ENCODE measurements around the gene KLF2.
"Not testable (repeated sequence)": the region's sequence is repeated elsewhere in the genome, so short reads cannot be mapped to it uniquely, and the experiment has no call there.

The KLF2 gene

DNA sequence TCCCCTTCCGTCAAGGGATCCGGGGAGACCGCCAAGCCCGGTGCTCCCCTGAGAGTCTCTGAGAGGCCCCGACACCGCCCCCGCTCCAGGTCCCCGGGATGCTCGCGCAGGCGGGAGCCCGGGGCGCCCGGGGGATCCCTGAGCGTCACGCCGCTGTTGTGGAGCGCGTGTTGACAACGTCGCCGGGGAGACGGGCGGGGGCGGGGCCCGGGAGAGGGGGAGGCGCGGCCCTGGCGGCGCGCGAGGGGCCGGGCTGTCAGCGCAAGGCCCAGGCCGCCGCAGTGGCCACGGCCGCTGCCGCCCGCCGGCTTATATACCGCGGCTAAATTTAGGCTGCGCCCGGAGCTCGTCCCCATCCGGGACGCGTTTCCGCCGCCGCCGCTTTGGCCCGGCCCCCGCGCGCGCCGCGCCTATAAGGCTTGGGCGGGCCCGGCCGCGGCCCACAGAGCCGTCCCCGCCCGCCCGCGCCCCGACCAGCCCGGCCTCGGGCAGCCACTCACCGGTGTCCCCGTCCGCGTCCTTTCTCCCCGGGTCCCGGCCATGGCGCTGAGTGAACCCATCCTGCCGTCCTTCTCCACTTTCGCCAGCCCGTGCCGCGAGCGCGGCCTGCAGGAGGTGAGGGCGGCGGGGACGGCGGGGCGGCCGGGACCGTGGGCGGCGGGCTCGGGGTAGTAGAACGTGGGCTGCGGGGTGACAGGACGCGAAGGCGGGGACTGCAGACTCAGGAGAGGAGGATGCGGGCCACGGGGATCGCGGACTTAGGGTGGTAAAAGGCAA lies at the start of gene KLF2:
KLF2 (plus strand) TSS at position 443 of the 777 bp plus-strand sequence; CDS start at position 541, 98 bp downstream.
- DNase-seq = peak; percentile 91

DNA sequence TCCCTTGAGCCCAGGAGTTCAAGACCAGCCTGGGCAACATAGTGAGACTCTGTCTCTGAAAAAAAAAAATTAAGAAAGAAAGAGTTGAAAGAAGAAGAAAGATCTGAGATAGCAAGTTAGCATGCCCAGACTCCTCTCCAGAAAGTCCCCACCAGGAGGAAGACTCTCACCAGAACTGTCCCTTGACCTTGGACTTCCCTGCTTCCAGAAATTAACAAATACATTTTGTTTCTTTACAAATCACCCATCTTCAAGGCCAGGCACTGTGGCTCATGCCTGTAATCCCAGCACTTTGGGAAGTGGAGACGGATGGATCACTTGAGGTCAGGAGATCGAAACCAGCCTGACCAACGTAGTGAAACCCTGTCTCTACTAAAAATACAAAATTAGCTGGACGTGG lies 44.3 kb upstream of the KLF2 start:
- no peak for DNase-seq

DNA sequence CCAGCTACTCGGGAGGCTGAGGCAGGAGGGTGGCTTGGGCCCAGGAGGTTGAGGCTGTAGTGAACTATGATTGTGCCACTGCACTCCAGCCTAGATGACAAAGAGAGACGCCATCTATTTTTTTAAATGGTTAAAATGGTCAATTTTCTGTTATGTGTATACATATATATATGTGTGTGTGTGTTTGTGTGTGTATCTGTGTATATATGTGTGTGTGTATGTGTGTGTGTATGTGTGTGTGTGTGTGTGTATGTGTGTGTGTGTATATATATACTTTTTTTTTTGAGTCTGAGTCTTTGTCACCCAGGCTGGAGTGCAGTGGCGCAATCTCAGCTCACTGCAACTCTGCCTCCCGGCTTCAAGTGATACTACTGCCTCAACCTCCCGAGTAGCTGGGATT lies 42.9 kb upstream of the KLF2 start:
- no peak for DNase-seq

DNA sequence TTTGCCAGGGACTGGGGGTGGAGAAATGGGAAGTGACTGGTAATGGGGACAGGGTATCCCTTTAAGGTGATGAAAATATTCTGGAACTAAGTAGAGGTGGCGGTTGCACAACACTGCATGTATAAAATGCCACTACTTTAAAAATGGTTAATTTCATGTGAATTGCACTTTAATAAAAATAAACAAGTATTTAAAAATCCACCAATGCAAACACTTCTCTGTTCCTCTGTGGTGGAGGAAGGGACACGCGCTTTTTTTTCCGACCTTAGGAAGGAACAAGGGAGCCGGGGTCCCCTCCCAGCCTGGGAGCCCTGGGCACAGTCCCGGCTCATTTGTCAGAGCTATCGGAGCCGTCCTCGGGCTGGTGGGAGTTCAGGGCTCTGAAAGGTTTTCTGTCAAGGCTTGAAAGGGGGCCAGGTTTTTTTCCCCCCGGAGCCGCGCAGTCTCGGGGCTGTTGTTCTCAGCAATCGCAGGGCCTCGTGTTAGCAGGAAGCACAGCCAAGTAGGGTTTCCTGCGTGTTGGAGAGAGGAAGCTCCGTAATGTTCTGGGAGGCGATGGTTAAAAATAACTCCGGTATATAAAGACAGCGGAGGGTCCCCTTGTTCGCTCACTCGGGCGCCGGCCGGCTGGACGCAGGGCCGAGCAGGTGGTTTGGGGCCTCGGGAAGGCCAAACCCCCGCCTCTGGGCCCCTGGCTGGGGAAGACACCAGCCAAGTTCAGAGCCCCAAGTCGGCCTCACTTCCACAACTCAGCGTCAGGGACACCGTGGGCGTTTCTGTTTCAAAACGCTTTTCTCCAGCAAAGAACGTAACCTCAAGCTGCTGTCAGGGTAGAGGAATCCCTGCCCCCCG lies 41.2 kb upstream of the KLF2 start:
- DNase-seq = peak; percentile 39

DNA sequence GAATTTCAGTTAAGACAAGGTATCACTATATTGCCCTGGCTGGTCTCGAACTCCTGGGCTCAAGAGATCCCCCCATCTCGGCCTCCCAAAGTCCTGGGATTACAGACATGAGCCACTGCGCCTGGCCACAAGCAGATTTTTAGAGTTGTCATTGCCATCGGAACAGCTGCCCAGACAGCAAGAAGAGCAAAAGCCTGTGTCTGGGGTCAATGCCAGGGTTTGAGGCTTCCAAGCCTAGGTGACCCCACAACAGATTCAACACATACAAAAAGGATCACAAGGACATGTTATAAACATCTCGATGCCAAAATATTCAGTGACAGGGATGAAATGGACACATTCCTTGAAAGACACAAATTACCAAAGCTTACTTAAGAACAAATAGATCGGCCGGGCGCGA lies 40.1 kb upstream of the KLF2 start:
- no peak for DNase-seq

DNA sequence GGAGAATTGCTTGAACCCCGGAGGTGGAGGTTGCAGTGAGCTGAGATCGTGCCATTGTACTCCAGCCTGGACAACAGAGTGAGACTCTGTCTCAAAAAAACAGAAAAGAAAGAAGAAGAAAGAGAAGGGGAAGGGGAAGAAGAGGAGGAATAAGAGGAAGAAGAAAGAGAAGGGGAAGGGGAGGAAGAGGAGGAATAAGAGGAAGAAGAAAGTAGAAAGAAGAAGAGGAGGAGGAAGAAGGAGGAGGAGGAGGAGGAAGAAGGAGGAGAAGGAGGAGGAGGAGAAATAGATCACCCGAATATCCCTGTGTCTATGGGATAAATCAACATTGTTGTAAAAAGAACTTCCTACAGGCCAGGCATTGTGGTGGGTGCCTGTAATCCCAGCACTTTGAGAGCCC lies 39.5 kb upstream of the KLF2 start:
- not testable (repeated sequence) for DNase-seq

DNA sequence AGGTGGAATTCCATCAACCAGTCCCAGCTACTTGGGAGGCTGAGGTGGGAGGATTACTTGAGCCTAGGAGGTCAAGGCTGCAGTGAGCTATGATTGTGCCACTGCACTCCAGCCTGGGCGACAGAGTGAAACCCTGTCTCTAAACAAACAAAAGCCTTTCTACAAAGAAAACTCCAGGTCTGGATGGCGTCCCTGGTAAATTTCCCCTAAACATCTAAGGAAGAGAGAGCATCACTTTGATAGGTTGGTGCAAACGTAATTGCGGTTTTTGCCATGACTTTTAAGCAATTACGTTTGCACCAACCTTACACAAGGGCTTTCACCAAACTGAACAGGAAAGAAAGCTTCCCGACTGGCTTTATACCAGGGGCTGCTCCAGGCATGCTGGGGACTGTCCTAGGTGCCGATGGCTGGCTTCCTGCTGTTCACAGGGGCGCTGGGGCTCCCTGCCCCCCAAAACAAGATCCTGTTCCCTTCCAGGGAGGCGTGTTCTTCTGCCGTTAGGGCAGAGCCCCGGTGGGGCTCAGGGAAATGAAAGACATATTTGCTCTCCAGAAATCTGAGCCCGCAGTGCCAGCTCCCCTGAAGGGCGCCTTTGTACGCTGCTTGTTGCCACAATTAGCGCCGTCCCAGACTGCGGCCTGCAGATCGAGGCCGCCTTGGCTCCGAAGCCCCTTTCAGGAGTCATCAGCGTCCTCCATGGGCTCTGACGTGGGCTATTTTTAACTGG lies 38.7 kb upstream of the KLF2 start:
- no peak for DNase-seq

DNA sequence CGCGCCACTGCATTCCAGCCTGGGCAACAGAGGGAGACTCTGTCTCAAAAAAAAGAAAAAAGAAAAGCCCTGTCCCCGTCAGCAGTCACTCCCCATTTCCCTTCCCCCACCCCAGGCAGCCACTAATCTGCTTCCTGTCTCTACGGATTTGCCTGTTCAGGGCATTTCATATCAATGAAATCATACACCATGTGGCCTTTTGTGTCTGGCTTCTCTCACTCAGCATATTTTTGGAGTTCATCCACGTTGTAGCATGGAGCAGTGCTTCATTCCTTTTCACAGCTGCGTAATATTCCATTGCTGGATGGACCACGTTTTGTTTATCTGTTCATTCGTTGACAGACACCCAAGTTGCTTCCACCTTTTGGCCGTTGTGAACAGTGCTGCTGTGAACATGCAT lies 36.1 kb upstream of the KLF2 start:
- DNase-seq = peak; percentile 39

DNA sequence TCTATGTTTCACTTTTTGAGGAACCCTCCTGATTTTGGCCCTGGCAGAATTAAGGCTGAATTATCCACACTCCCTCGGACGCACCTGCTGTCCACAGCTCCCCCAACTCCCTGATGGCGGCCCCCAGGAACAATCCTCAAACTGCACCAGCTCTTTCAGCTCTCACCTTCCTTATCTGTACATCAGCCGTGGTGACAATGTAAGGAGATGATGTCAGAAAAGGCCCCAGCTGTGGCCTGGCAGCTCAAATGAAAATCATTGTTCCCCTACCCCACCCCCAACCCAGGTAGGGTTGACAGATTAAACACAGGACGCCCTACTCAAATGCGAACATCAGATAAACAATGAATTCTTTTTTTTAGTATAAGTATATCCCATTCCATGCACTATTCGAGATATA lies 35.0 kb upstream of the KLF2 start:
- DNase-seq = no peak

DNA sequence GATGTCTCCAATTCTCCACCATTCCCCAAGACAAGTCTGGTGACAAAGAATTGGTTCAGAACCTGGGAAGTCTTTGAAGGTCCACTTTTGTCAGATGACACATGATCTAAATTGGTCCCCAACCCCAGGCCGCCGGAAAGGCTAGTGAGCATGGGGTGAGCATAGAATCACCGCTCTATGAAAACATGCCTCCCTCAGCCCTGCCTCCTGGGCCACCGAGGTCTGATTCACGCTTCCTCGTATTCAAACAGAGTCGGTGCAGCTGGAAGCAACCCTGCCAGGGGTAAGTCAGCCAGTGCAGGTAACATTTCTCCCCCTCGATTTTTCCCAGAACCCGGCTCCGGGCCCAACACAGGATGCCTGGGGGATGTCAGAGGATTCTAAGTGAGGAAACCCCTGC lies 33.9 kb upstream of the KLF2 start:
- no peak for DNase-seq

DNA sequence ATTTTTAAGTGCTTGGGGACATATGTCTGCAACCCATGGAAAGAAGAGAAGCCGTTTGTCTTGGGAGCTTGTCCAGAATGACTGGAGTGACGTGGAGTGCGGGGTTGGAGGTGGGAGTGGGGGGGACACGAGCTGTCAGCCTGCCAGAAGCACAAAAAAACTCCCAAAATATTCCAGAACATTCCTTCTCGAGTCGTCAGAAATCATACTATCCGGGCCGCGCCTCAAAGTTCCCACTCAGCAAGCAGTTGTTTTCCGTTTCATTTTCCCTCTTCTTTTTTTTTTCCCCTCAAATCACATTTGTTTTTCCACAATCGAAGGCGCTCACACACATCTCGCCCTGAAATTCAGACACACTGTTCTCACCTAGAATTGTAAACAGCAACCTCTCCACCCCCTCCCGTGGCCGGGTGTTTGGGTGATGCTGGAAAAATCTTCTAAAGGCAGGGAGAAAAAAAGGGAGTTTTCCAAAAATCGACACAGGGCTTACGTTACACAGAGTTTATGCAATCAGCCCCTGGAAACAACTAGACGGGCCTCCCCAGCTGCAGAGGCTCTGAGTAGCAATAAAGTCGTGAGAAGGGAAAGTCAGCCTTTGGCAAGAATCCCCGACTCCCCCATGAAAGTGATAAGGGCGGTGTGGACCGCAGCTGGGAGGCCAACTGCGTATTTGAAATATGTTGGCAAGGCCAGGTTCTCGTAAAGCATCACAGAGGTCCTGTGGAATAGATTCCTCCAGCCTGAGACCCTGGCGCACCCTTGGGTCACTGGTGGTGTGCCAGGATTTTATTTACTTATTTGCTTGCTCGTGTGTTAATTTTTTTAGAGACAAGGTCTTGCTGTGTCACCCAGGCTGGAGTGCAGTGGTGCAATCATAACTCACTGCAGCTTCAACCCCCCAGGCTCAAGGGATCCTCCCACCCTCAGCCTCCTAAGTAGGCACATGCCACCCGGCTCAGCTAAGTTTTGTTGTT lies 31.2 kb upstream of the KLF2 start:
- peak; percentile 89 for DNase-seq

DNA sequence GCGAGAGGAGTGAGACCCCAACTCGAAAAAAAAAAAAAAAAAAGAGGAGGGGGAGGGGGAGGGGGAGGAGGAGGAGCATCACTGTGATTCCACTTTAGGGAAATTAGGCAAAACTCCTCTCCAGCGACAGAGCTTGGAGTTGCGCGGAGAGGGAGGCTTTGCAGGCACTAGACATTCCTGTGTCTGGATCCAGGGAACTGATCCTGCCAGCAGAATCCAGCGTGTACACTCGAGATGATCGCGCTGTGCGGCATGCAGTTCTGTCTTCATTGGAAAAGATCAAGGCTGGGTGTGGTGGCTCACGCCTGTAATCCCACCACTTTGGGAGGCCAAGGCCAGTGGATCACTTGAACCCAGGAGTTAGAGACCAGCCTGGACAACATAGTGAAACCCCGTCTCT lies 29.6 kb upstream of the KLF2 start:
- no peak for DNase-seq

DNA sequence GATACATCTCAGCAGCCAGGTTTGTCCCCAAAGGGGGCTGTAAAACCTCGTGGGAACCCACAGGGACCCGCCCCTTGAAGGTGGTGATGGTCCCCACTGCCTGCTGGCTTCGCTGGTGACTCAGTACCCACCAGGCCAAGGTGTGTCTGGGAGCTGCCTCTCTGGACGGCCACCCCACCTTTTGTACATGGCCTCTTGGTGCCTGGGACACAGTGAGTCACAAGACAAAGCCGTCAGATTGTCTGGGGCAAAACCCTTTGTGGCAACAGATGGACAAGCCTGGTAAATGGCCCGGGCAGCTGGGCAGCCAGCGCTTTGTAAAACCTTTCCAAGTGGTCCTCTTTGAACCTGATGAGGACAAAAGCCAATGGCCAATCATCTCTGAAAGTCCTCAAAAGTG lies 27.9 kb upstream of the KLF2 start:
- DNase-seq = no peak

DNA sequence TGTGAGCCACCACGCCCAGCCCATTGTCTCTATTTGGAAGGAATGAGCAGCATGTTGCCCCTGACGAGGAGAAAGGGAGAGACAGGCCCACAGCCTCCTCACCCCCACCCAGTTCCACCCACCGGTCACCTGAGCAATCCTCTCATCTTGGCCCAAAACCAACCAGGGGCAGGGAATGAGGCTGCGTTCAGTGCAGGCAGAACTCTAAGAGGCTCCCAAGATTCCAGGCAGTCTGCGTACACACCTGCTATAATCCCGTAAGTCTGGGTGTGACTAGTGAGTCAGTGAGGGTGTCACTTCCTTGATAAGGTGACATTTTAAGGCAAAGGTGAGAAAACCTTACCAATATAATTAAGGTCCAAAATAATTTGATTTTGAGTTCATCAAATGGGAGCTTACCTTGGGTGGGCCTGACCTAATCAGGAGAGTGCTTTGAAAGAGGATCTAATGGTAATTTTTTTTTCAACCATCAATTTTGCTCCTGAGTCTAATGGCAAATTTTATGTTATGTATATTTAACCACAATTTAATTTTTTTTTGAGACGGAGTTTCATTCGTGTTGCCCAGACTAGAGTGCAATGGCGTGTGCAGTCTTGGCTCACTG lies 26.9 kb upstream of the KLF2 start:
- DNase-seq = no peak

DNA sequence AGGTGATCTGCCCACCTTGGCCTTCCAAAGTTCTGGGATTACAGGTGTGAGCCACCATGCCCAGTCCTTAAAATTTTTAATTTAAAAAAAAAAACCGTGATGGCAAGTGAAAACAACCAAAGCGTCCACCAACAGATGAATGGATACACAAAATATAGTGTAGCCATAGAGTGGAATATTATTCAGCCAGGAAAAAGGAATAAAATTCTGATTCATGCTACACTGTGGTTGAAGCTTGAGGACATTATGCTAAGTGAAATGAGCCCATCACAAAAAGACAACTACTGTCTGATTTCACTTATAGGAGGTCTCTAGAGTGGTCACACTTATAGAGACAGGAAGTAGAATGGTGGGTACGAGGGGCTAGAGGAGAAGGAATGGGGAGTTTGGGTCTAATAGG lies 26.3 kb upstream of the KLF2 start:
- DNase-seq = no peak

DNA sequence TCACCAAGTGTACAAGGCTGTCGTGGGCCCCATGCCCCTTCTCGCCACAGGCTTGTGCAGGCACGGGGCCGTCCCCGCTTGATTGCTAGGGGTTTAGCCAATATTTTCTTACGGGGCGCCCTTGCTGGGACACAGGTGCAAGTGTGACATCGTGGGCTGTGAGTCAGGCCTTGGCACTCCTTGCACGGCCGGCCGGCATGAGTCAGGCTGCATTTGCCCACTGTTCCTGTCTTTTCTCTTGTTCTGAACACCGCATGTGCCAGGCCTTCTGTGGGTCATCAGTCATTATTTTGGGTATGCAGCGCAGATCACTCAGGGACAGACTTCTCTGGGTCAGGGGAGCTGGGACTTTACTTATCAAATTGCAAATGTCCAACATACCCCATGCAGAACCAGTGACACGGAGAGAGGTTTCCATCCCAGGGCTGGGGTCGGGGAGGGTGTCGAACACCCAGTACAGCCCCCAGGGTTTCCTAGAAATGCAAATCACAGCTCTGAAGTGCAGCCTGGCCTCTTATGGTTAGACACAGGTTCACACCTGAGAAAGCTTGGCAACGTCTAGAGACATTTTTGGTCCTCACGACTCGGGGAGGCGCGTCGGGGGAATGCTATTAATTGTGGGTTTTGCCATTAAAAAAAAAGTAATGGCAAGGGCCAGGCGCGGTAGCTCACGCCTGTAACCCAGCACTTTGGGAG lies 22.5 kb upstream of the KLF2 start:
- DNase-seq = peak; percentile 36

DNA sequence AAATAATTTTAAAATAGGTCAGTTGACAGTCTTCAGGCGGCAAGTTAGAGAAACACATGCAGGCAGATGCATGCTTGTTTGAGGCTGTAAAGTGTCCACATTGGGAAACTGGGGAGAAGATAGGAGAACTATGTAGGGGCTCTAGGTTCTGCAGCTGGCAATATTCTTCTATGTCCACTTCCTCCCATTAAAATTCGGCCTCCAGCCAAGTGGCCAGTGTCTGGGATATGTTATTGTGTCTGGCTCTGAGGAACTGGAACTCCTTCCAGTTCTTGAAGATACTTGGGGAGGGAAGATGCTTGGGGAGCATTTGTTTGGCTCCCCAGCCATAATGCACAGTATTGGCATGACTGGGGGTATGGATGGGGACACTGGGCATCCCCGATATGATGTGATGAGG lies 20.9 kb upstream of the KLF2 start:
- no peak for DNase-seq

DNA sequence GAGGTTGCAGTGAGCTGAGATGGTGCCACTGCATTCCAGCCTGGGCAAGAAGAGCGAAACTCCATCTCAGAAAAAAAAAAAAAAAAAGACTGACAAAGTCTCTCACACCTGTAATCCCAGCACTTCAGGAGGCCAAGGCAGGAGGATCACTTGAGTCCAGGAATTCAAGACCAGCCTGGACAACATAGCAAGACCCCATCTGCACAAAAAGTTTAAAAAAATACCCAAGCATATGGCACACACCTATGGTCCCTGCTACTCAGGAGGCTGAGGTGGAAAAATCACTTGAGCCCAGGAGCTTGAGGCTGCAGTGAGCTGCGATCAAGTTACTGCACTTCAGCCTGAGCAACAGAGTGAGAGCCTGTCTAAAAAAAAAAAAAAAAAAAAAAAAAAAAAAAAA lies 20.1 kb upstream of the KLF2 start:
- DNase-seq = not testable (repeated sequence)

DNA sequence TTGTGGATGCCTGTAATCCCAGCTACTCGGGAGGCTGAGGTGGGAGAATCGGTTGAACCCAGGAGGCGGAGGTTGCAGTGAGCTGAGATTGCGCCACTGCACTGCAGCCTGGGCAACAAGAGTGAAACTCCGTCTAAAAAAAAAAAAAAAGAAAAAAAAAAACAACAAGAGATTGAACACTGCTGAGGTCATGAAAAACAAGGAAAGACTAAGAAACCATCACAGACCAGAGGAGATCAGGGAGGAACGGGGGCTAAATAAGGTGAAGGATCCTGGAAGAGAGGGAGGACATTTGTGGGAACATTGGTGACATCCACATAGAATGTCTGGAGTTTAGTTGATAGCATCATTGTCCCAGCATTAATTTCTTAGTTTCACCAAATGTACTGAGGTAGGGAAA lies 19.6 kb upstream of the KLF2 start:
- not testable (repeated sequence) for DNase-seq

DNA sequence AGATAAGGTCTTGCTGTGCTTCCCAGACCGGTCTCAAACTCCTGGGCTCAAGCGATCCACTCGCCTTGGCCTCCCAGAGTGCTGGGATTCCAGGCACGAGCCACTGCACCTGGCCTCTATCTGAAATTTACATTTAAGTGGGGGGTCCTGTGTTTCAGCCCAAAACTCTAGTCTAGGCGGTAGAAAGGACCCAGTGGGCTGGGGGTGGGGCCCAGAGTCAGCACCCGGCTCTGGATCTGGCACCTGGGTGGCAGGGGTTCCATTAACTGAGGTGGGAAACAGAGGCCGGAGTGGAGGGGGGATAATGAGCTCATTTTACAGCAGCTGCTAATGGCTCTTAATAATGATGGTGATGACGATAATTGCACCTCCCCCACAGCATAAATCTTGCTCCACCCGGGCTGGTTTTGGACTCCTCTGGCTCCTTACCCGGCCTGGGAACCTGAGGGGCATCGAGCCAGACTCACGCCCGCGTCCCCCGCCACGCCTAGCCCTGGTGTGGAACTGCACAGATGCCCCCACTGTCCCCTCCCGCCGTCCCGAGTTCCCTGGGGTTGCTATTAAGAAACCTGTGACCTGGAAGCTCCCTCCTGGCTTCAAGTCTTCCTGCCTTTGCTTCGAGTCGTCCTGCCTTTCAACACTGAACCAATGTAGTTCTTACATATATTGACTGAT lies 17.8 kb upstream of the KLF2 start:
- no peak for DNase-seq

DNA sequence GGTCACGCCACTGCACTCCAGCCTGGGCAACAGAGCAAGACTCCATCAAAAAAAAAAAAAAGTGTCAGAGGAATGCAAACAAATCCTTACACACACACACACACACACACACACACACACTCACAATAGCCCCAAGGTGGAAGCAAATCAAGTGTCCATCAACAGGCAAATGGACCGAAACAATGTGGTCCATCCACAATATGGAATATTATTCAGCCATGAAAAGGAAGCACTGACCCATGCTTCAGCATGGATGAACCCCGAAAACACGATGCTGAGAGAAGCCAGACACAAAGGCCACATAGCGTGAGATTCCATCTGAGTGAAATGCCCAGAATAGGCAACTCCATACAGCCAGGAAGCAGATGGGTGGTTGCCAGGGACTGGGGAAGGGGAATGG lies 16.5 kb upstream of the KLF2 start:
- DNase-seq = no peak
